Fibroblast of villous mesenchyme (primary cell): Measurements from ENCODE around the gene PGLYRP4. TPM values are rescaled to one million over a fixed set of nuclear protein-coding genes. Genes with fewer than 3 reads are reported as not detected.

Experiments used
- DNase-seq: peaks from one replicate; pipeline ENCODE4 v3.0.0-alpha.2; 2010; ENCODE audit warnings: low read depth
- H3K4me3 ChIP-seq: 2 replicates; pipeline ENCODE4 v1.5.1; 2011; ENCODE audit warnings: low read depth, mild to moderate bottlenecking, low read length
- total RNA-seq: library from RNA; depleted of rRNA; stranded (reverse); fragments of >200 nt; gene quantifications from 2 replicates; pipeline ENCODE4 v1.2.3, GENCODE V29; 2012
- TF ChIP-seq, protein P1 (sequence below): IDR thresholded peaks from 2 replicates; pipeline ENCODE4 v1.5.1; 2012; ENCODE audit warnings: low read depth, mild to moderate bottlenecking, low read length; ENCODE audit not compliant: insufficient read depth

PGLYRP4 gene
- total RNA-seq, 1 donor = not detected

DNA sequence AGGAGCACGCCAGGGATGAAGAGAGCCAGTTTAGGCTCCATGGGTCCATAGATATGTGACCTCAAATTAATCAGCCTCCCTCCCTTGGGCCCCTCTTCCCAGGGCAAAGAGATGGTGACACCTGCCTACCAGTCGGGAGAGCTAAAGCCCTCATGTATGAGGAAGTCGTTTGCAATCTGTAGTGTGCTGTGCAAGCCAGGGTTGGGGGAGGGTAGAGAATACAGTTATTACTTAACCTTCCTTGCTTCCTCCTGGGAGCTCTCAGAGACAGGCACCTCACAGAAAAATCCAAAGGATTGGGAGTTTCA, 4.0 kb downstream of the PGLYRP4 start:
- no peak overlapping the region for H3K4me3 ChIP-seq
- no peak for DNase-seq
- TF ChIP-seq, protein P1, sequence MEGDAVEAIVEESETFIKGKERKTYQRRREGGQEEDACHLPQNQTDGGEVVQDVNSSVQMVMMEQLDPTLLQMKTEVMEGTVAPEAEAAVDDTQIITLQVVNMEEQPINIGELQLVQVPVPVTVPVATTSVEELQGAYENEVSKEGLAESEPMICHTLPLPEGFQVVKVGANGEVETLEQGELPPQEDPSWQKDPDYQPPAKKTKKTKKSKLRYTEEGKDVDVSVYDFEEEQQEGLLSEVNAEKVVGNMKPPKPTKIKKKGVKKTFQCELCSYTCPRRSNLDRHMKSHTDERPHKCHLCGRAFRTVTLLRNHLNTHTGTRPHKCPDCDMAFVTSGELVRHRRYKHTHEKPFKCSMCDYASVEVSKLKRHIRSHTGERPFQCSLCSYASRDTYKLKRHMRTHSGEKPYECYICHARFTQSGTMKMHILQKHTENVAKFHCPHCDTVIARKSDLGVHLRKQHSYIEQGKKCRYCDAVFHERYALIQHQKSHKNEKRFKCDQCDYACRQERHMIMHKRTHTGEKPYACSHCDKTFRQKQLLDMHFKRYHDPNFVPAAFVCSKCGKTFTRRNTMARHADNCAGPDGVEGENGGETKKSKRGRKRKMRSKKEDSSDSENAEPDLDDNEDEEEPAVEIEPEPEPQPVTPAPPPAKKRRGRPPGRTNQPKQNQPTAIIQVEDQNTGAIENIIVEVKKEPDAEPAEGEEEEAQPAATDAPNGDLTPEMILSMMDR = no peak

DNA sequence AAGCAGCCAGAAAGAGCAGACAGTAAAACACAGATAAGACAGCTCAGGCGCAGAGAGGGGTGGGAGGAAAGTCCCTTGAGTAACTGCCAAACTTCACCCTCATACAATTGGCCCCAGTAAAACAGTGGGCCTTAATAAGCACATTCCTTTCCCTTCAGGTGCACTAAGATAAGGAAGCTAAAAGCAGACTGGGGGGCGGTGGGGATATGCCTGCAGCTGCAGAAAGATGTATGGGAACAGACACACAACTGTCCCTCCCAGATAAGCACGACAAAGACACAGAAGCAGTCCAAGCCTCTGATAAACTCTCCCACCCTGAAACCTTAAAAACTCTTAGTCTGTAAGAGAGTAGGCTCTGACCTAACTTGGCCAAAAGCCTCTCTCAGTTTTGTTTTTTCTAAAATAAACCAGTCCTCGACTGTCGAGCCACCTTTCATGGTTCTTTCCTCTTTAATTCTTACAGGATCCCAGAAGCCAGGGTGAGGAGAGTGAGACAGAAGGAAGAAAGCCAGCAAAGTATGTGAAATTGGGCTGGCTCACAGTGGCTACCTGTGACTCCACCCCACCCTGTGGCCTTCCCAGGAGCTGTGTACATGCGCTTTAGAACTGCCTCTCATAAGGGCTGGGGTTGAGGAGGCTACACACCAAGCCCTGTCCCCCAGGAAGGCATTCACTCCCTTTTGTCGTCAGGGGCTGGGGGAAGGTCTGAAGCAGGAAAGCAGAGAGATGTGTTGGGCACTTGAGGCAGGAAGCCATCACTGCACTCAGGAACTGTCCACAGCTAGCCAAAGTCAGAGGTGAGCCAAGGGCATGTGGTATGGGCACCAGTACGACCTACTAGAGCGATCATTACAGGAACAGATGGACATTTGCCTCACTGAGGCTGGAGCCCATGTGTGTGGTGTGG, 4.6 kb downstream of the PGLYRP4 start:
- no peak overlapping the region for H3K4me3 ChIP-seq
- TF ChIP-seq, protein P1 = no peak
- DNase-seq = no peak

DNA sequence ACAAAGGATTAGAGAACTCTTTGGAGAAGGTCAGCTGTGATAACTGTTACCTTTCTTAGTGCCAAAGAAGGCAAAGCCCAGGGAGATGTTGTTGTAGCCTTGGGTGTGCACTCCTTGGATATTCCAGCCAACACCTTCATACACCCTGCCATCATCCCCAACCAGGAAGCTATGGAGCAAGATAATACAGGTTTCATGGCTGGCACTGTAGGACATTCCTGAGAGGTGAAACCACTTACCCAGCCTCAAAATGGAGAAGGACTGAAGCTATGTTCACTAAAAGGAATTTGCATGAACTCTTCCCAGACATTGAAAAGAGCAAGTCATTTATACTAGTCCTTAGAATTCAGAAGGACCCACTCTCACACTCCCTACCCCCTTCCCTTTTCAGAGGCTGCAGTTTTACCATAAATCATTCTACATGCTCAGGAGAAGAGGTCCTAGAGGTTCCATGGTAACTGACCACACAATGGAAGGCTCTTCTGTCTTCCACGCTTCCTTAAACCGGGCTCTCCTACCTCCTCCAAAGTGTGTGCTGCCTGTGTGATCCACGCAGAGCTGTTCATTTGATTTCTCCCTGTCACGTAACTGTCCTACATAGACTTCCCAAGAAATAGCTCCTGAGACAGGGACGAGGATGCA, 5.5 kb downstream of the PGLYRP4 start:
- TF ChIP-seq, protein P1 = no peak
- DNase-seq = no peak
- H3K4me3 ChIP-seq = no peak overlapping the region

- TF ChIP-seq, protein P1 = no peak
- H3K4me3 ChIP-seq = no peak overlapping the region
- DNase-seq = no peak
Observed at GRCh38 chr1:153342178-153342577, 6.5 kb downstream of the PGLYRP4 start.

- no peak overlapping the region for H3K4me3 ChIP-seq
- DNase-seq = no peak
- TF ChIP-seq, protein P1 = no peak
Observed at GRCh38 chr1:153341431-153341934, 7.2 kb downstream of the PGLYRP4 start.

- no peak overlapping the region for H3K4me3 ChIP-seq
- DNase-seq = no peak
- TF ChIP-seq, protein P1 = no peak
Observed at GRCh38 chr1:153340356-153340755, 8.3 kb downstream of the PGLYRP4 start.
